GM12872 (cell line): ENCODE results near the gene TTC33.

Source experiments
- CTCF ChIP-seq: IDR thresholded peaks from 3 replicates; pipeline ENCODE4 v1.5.1; 2011; ENCODE audit warnings: low read depth, mild to moderate bottlenecking, low read length, moderate library complexity; ENCODE audit not compliant: insufficient read depth

Gene TTC33

GRCh38 chr5:40796487-40796889, 40.7 kb upstream of the TTC33 start:
- TF ChIP-seq CTCF = no peak

- no peak for TF ChIP-seq CTCF
Measured at GRCh38 chr5:40791715-40792139, 36.0 kb upstream of the TTC33 start.

- no peak for TF ChIP-seq CTCF
Measured at GRCh38 chr5:40790947-40791593, 35.3 kb upstream of the TTC33 start.

DNA sequence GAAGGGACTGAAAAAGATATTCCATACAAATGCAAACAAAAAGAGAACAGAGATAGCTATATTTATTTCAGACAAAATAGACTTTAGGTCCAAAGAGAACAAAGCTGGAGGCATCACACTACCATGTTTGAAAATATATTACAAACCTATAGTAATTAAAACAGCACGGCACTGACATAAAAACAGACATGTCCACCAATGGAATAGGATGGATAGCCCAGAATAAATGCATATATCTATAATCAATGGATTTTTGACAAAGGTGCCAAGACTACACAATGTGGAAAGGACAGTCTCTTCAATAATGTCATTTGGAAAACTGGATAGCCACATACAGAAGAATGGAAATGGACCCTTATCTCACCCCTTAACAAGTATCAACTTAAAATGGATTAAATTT, 32.2 kb upstream of the TTC33 start:
- TF ChIP-seq CTCF = no peak

GRCh38 chr5:40784916-40785315, 29.2 kb upstream of the TTC33 start:
- TF ChIP-seq CTCF = no peak

- TF ChIP-seq CTCF = no peak
Measured at GRCh38 chr5:40784027-40784653, 28.4 kb upstream of the TTC33 start.

- TF ChIP-seq CTCF = no peak
Measured at GRCh38 chr5:40781843-40782409, 26.2 kb upstream of the TTC33 start.
